GOT3 (cell line): ENCODE data around the gene SORBS1.

Source experiments
- DNase-seq: peaks from one replicate; lab custom pipeline; 2025; ENCODE audit warnings: mixed read lengths; lab: John Stamatoyannopoulos, UW

The SORBS1 gene

DNA sequence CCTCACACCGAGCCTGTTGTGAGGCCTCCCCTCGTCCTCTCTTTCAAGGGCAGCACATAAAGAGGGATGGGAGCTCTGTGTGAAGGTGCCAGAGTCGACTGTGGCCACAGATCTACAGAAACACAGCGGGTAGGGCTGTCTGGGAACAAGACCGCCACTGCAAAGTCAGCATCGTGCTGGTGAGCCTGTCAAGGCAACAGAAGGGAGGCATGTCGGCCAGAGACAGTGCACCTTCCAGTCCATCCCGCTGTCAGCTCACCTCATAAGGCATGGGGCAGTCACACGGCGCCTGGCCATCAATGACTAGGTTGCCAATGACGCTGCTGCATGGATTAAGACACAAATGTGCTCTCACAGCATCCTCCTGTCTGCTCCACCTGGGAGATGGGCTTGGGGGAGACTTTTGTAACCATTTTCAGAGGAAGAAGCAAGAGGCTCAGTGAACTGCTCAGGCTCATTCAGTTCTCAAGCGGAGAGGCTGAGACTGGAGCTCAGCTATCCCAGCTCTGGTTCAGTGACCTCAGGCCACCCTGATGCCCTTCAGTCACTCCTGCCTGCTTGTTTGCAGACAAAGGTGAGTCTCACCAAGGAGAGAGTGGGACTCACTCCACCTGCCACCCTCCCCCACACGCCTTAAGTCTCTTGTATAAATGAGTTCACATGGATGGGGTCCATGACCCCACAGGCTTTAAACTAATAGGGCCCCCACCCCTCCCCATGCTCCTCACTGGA lies 125.5 kb downstream of the SORBS1 start:
- no peak for DNase-seq

GRCh38 chr10:95434583-95434982 lies 126.6 kb downstream of the SORBS1 start:
- no peak for DNase-seq

DNA sequence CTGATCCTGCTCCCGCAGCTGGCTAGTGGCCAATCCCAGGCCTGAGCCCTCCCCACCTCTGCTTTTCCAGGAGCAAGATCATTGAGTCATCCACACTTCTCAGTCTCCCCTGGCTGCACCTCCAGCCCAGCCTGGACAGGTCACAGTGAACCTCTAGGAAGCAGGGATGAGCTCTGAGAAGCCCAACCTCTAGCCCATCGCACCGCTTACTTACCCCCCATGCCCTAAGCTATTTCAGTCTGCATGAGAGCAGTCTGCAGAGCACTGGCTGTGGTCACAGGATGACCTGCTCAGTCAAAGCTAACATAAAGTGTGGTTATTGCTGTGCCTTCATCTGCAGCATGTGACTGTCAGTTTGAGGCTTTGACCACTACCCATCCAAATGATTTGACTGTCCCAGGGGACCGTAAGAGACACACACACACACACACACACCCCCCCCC lies 129.2 kb downstream of the SORBS1 start:
- no peak for DNase-seq

GRCh38 chr10:95430231-95430951 lies 130.8 kb downstream of the SORBS1 start:
- DNase-seq, result no peak

- DNase-seq, result no peak
These were observed 131.5 kb downstream of the SORBS1 start for GRCh38 chr10:95429639-95430038.

- no peak for DNase-seq
These were observed 132.5 kb downstream of the SORBS1 start for GRCh38 chr10:95428701-95429100.

DNA sequence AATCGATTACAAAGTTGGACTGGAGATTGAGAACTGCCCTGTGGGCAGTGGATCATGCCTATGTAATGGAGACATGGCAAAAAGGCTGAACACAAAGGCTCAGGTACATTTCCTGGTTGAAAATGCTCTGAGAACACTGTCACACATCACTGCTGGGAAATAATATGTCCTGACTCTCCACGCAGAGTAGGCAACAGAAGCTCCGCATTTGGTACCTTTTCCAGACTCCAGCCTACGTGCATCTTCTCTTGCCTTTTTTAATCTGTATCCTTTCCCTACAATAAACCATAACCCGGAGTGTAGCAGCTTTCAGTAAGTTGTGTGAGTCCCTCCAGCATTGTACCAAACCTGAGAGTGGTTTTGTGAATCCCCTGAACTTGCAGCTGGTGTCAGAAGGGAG lies 134.7 kb downstream of the SORBS1 start:
- DNase-seq, result no peak

GRCh38 chr10:95425592-95426465 lies 135.3 kb downstream of the SORBS1 start:
- DNase-seq, result no peak

DNA sequence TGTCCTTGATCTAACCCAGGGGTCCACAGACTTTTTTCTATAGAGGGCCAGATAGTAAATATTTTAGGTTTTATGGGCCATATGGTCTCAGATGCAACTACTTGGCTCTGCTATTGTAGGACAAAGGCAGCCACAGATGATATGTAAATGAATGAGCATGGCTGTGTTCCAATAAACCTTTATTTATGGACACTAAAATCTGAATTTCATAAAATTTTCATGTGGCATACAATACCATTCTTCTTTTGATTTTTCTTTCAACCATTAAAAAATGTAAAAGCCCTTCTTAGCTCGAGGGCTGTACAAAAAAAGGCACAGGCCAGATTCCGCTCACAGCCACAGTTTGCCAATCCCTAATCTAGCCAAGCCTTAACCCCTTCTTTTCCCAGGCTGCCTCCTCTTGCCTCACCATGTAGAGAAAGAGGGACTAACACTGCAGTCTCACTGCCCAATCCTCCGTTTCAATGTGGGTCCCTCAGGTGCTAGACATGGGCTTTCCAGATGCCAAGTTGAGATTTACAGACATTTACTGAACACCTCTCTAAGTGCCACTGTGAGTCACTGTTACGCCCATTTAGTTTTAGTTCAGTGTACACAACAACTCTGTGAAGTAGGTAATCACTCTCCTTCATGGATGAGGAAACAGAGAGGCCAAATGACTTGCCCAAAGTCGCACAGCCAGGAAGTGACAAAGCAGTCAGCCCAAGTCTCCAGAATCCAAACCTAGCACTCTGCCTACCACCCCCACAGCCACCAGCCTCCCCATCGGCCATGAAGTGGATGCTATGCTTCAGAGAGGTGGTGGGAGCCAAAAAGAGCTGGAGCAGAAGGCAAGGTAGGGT lies 137.8 kb downstream of the SORBS1 start:
- DNase-seq, result no peak

DNA sequence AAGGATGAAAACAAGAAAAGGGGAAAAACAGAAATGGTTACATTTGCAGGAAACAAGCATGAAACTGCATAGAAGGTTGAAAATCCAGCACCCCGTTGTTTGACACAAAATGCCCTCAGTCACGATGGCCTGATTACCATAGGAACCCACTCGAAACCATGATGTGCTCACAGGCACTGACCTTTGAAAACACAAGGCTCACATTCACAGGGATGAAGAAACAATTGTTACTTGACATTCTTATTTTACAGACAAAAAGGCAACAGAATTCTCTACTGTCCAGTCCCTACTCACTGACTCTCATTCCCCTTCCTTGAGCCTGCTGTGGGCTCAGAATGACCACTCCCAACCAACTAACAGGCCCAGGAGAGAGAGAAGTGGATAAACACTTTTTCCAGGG lies 138.9 kb downstream of the SORBS1 start:
- no peak for DNase-seq

DNA sequence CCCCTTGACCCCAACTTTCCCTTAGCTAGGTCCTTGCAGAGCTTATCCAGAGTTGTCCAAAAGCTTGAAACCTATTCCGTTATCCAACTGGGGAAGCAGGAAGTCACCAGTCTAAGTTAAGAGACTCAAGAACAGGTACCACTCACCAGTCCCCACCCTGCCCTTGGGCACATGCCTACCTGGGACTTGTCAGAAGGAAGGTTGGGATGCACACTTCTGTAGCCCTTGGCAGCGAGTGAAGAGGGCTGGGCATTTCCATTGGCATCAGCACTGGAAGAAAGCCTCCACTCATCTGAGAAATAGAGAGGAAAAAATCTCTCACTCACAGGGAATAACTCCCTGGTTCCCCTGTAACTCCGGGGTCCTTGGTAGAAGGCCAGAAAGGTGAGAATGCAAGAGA lies 139.4 kb downstream of the SORBS1 start:
- no peak for DNase-seq

DNA sequence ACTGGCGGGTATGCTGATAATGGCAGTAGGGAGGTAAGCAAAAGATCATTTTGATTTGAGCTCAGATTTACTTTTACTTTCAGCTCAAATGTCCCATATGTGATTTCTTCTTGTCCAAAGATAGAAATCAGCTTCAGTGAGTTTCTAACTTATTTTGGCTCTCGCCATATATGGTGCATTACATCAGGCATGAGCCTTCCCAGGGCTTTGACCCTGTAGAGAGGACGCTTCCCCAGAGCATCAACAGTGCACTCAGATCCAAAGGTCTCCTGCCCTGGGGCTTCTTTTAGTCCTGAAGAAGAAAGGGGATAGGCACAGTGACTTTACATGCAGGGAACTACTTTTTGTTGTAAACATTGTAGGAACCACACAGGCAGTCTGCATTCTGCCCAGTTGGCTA lies 141.8 kb downstream of the SORBS1 start:
- no peak for DNase-seq

GRCh38 chr10:95416973-95417372 lies 144.2 kb downstream of the SORBS1 start:
- no peak for DNase-seq

DNA sequence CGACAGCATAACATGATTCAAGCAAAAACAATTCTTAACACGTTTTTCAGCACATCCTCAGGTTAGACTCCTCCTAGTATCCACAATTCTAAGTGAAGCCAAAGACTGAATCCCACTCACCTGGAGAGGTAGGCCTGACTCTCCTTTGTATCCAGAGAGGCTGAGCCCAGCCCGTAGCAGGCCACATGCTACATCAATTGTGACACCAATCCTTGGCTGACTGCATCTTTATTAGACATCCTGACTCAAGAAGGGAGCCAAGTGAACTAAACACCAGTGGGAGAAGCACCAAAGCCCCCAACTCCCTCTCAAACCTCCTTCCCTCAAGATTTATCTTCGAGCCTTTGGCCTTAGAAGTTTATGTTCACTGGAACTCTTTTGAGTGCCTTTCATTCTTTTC lies 144.9 kb downstream of the SORBS1 start:
- no peak for DNase-seq

DNA sequence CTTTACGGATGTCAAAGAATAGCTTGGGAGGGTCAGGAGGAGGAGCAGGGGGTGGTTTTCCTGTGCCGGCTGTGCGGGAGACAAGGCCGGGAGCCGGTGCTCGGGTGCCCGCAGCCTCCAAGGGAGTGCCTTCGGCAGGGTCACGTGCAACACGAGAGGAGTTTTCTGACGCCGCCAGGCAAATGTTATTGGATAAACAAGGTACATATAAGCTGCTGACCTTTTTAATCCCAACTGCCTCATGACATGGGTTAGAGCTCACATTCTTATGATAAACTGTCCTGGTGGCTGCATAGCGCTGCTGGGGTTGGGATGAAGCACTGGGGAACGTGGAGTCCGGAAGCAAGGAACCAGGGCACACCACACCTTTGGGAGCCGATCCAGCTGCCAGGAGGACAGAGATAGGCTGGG lies 145.5 kb downstream of the SORBS1 start:
- DNase-seq, result no peak

DNA sequence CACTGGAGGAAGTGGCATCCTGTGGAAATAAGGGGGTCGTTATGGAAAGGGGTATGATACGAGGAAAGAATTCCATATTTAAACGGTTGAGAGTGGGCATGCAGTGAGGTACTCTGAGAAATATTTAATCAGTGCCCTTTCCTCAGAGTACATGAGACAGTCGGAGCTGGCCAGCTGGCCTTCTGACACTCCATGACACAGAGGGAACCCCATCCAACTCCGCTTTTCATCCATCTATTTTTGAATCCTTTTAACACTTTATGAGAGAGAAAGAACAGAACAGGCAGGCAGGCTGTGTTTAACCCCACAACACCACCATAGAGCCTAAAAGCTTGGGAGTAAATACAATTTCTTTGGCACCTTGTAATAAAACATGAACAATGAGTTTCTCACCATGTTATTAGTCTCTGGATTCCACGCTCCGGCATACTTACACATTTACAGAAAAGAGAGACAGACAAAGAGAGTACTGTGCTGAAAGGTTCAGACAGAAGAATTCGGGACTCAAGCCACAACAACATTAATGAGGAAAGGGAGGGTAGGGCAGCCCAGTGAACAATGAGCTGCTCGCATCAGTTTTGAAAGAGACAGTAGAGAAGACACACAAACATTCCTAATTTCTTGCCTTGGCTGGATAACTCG lies 146.2 kb downstream of the SORBS1 start:
- no peak for DNase-seq

GRCh38 chr10:95414016-95414830 lies 146.9 kb downstream of the SORBS1 start:
- no peak for DNase-seq

DNA sequence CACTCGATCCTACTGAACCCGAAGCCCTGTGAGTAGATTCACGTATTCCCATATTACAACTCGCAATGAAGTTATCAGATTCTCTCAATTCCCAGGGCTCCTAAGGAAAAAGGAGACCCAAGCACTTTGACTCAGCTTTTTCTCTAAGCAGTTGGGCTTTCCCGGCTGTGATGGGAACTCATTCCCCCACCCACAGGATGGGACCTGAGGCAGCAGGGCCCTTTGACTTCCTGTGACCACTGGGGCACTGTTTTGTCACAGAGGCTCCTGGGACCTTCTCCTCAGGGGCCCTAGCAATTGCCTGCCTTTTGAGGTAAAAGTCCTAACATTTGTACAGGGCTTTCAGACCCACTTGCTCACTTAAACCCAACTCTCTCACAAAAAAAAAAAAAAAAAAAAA lies 147.6 kb downstream of the SORBS1 start:
- no peak for DNase-seq

GRCh38 chr10:95411635-95412034 lies 149.5 kb downstream of the SORBS1 start:
- no peak for DNase-seq
